ELF-1 (cell line): ENCODE data around the gene FAM20C.
A peak's percentile ranks its signal among the peaks of the same experiment; 100 is the strongest.
"Not testable (repeated sequence)": the region's sequence is repeated elsewhere in the genome, so short reads cannot be mapped to it uniquely, and the experiment has no call there.

Source experiments
- DNase-seq: peaks from one replicate; pipeline ENCODE4 v3.0.0-alpha.2; 2016; ENCODE audit warnings: low read depth, low spot score

FAM20C gene

DNA sequence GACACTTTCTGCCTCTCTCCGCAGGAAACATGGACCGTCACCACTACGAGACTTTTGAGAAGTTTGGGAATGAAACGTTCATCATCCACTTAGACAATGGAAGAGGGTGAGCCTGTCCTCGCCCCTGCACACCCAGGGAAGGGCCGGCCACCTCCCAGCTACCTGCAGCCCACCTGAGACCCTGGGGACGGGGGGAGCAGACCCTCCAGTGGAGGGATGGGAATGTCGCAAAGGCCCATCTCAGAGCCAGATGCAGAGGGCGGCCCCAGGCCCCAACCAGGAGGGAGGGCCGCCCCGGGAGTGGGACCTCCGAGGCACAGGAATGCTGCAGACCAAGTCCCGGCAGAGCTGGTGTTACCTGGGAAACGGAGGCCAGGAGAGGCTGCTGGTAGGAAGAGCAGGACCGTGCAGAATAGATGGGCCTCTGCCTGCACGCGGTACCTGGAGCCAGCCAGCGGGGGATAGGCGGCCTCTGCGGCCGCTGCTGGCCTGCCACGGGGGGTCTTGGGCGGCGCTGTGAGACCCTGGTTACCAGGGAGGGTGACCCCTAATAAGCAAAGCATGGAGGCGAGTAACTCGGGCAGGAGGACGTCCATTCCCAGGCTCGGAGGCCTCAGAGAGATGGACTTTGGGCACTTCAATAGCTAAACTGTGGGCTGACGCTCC, 64.7 kb downstream of the FAM20C start:
- no peak for DNase-seq

GRCh38 chr7:257647-257992, 65.2 kb downstream of the FAM20C start:
- no peak for DNase-seq

GRCh38 chr7:258476-259190, 66.3 kb downstream of the FAM20C start:
- no peak for DNase-seq

- DNase-seq: no peak
Measured at GRCh38 chr7:259191-259505, 66.8 kb downstream of the FAM20C start.

DNA sequence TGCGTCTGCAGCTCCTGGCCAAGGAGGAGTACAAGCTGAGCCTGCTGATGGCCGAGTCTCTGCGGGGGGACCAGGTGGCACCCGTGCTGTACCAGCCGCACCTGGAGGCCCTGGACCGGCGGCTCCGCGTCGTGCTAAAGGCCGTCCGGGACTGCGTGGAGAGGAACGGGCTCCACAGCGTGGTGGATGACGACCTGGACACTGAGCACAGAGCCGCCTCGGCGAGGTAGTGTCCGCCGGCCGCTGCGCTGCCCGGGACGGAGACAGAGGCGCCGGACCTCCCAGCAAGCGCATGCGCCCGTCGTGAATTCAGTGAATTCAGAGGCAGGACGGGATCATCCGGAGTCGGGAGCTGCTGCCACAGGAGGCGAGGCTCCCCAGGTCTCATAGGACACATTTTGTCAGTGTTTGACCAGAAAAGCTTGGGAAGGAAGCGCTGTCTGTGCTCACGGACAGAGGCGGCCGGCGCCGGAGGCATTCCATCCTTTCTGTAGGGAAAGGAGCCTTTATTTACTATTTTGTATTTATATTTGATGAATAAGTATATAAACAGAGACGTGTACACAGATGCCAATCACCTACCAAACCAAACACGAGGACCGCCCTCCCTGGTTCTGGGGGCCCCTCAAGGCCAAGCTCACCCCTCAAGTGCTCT, 67.5 kb downstream of the FAM20C start:
- no peak for DNase-seq

- DNase-seq: no peak
Measured at GRCh38 chr7:260441-261281, 68.3 kb downstream of the FAM20C start.

- DNase-seq: no peak
Measured at GRCh38 chr7:261341-262250, 69.2 kb downstream of the FAM20C start.

- DNase-seq: no peak
Measured at GRCh38 chr7:262251-262572, 69.8 kb downstream of the FAM20C start.

DNA sequence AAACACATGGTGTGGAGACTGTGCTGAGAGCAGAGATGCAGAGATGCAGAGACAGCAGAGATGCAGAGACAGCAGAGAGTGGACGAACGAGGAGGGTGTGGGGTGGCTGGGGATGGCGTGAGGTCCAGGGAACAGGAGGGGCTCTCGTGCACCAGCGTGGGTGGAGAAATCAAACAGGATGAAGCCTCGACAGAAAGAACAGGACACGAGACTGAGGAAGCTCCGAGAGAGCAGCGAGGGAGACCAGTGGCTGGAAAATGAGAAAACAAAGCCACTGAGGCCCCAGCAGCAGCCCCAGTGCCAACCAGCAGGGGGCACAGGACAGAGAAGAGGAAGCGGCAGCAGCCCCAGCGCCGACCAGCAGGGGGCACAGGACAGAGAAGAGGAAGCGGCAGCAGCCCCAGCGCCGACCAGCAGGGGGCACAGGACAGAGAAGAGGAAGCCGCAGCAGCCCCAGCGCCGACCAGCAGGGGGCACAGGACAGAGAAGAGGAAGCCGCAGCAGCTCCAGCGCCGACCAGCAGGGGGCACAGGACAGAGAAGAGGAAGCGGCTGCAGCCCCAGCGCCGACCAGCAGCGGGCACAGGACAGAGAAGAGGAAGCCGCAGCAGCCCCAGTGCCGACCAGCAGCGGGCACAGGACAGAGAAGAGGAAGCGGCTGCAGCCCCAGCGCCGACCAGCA, 70.4 kb downstream of the FAM20C start:
- DNase-seq: not testable (repeated sequence)

DNA sequence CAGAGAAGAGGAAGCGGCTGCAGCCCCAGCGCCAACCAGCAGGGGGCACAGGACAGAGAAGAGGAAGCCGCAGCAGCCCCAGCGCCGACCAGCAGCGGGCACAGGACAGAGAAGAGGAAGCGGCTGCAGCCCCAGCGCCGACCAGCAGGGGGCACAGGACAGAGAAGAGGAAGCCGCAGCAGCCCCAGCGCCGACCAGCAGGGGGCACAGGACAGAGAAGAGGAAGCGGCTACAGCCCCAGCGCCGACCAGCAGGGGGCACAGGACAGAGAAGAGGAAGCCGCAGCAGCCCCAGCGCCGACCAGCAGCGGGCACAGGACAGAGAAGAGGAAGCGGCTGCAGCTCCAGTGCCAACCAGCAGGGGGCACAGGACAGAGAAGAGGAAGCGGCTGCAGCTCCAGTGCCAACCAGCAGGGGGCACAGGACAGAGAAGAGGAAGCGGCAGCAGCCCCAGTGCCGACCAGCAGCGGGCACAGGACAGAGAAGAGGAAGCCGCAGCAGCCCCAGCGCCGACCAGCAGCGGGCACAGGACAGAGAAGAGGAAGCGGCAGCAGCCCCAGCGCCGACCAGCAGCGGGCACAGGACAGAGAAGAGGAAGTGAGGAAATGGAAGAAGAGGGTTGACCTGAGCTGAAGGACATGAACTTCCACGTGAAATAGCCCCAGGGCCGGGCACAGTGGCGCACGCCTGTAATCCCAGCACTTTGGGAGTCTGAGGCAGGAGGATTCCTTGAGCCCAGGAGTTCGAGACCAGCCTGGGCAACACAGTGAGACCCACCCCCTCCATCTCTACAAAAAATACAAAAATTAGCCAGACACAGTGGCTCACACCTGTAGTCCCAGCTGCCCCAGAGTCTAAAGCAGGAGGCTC, 71.3 kb downstream of the FAM20C start:
- peak; percentile 18 for DNase-seq

DNA sequence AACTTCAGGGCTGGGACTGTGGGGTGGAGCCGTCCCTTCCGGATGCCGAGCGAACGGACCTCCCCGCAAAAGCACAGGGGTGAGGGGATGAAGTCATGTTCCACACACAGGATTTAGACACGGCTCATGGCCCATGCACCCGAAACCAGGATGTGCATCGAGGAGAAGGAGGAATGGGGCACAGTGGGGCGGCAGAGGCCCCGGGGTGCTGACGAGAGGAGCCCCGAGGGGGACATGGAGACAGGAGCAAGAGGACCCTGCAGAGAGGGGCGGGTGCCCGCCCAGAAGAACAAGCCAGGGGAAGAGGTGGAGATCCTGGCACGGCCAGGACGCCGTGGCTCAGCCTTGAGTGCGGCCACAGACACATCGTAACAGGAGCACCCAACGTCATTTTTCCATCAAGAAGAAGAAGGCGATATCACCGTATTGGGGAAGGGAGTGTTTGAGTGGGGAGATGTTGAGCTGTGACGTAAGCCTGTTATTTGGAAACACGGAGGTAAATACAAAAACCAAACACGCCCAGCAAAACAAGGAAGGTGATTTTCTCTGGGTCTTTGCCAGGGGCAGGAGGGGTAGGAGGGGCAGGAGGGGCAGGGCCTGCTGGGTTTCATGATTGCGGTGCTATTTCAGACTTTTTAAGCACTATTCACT, 72.3 kb downstream of the FAM20C start:
- DNase-seq: no peak

- DNase-seq: no peak
Measured at GRCh38 chr7:265192-265997, 73.0 kb downstream of the FAM20C start.

DNA sequence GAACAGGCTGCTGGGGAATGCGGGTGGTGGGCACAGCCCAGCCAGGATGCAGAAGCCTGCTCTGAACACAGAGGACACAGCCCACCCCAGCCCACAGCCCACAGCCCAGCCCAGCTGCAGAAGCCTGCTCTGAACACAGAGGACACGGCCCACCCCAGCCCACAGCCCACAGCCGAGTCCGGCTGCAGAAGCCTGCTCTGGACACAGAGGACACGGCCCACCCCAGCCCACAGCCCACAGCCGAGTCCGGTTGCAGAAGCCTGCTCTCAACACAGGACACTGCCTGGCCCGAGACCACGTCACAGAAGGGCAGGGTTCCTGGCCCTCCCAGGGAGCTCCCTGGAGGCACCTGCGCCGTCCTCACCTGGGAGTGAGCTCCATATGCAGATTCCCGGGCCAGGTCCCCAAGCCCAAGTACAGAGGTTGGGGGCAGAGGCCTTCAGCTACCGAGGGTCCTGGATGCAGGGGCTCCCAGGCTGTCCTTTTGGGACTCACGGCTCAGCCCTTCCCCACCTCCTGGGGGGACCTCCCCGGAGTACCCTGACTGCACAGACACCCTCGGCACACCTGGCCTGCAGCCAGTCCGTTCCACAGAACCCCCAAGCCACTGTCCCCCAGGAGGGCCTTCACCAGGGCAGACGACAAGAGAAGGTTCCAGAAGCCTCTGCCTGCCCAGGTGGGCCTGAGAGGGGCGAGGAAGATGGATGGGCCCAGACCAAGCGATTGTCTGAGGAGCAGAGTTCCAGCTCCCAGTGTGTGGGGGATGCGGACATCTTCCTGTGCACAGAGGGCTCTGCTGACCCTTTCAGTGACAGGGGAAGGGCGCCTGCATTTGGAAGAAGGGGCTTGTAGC, 73.9 kb downstream of the FAM20C start:
- DNase-seq: no peak

GRCh38 chr7:266851-267840, 74.8 kb downstream of the FAM20C start:
- peak; percentile 30 for DNase-seq

DNA sequence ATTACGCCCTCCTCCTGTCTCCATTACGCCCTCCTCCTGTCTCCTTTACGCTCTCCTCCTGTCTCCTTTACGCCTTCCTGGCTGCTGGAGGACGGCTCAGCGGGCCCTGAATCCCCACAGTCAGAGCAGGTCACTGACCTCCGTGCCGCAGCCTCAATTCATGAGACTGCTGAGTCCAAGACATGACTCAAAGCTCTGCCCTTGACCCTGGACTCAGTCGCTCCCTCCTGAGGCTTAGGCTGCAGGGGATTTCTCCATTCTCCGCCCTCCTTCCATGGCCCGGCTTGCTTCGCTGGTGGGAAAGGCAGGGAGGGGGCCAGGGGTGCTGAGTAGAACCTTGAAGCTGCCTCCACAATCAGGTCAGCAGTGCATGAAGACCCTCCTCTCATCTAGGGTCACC, 76.6 kb downstream of the FAM20C start:
- DNase-seq: no peak

DNA sequence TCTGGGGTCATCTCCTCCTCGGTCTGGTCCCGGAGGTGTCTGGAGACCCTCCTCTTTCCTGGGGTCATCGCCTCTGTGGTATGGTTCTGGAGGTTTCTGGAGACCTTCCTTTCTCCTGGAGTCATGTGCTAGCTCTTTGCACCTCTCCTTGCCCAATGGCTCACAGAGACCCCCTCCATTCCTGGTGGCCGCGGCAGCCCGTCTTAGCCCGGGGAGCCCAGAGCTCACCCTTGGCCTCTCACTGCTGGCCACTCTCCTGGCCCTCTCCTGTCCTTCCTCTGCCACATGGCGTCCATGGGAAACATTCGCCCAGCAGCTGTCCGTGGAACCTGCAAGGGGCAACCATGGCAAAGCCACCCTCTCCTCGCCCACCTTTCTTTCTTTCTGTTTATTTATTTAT, 77.3 kb downstream of the FAM20C start:
- DNase-seq: no peak
